HFF-Myc (cell line): ENCODE results near the gene PCDHGA2.
A peak's percentile ranks its signal among the peaks of the same experiment; 100 is the strongest.
"Not testable (repeated sequence)": the region's sequence is repeated elsewhere in the genome, so short reads cannot be mapped to it uniquely, and the experiment has no call there.

ENCODE experiments used
- DNase-seq: peaks from one replicate; pipeline ENCODE4 v3.0.0-alpha.2; 2011; ENCODE audit warnings: low read depth; ENCODE audit errors: extremely low read depth
- H3K4me3 ChIP-seq: replicated peaks from 2 replicates; pipeline ENCODE4 v1.5.1; 2011; ENCODE audit warnings: low read depth, mild to moderate bottlenecking, control low read depth, low read length
- TF ChIP-seq, protein P1 (sequence below): IDR thresholded peaks from 2 replicates; pipeline ENCODE4 v1.5.1; 2012; ENCODE audit warnings: mild to moderate bottlenecking, low read depth, low read length, control low read depth; ENCODE audit errors: missing control alignments

PCDHGA2 gene

DNA sequence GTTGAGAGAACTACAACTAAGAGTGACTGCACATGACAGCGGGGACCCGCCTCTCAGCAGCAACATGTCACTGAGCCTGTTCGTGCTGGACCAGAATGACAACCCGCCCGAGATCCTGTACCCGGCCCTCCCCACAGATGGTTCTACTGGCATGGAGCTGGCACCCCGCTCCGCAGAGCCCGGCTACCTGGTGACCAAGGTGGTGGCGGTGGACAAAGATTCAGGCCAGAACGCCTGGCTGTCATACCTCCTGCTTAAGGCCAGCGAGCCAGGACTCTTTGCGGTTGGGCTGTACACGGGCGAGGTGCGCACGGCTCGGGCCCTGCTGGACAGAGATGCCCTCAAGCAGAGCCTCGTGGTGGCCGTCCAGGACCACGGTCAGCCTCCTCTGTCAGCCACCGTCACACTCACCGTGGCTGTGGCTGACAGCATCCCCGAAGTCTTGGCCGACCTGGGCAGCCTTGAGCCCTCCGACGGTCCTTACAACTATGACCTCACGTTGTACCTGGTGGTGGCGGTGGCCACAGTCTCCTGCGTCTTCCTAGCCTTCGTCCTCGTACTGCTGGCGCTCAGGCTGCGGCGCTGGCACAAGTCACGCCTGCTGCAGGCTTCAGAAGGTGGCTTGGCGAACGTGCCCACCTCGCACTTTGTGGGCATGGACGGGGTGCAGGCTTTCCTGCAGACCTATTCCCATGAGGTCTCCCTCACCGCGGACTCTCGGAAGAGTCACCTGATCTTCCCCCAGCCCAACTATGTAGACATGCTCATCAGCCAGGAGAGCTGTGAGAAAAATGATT, 46.1 kb downstream of the PCDHGA2 start:
- TF ChIP-seq, protein P1, sequence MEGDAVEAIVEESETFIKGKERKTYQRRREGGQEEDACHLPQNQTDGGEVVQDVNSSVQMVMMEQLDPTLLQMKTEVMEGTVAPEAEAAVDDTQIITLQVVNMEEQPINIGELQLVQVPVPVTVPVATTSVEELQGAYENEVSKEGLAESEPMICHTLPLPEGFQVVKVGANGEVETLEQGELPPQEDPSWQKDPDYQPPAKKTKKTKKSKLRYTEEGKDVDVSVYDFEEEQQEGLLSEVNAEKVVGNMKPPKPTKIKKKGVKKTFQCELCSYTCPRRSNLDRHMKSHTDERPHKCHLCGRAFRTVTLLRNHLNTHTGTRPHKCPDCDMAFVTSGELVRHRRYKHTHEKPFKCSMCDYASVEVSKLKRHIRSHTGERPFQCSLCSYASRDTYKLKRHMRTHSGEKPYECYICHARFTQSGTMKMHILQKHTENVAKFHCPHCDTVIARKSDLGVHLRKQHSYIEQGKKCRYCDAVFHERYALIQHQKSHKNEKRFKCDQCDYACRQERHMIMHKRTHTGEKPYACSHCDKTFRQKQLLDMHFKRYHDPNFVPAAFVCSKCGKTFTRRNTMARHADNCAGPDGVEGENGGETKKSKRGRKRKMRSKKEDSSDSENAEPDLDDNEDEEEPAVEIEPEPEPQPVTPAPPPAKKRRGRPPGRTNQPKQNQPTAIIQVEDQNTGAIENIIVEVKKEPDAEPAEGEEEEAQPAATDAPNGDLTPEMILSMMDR = no peak
- no peak overlapping the region for H3K4me3 ChIP-seq
- DNase-seq = no peak

DNA sequence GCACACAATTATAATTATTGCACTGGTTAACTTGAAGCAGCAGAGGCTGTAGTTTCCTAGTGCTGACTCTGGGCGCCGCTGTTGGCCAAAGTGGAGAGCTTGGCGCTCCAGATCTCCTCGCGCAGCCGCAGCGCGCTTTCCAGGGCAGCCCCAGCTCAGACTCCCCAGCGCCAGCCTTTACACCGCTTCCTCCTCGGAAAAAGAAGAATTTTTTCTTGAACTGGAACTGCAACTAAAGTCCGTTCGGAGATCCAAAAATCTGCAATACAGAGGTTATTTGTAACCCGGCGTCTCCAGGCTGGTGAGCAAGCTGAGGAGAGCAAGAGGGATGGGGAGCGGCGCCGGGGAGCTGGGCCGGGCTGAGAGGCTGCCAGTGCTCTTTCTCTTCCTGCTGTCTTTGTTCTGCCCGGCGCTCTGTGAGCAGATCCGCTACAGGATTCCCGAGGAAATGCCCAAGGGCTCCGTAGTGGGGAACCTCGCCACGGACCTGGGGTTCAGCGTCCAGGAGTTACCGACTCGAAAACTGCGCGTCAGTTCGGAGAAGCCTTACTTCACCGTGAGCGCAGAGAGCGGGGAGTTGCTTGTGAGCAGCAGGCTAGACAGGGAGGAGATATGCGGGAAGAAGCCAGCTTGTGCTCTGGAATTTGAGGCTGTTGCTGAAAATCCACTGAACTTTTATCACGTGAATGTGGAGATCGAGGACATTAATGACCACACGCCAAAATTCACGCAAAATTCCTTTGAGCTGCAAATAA, 49.2 kb downstream of the PCDHGA2 start, which contains the start of gene PCDHGB4:
Gene PCDHGB4 (plus strand): TSS at position 142 of the 755 bp plus-strand sequence. CDS start 187 bp downstream, at position 329.
- TF ChIP-seq, protein P1 = peak; percentile 41
- DNase-seq = not testable (repeated sequence)
- peak within 1 kb of the TSS; percentile 25; the same call in 1 of the 2 replicates for H3K4me3 ChIP-seq

DNA sequence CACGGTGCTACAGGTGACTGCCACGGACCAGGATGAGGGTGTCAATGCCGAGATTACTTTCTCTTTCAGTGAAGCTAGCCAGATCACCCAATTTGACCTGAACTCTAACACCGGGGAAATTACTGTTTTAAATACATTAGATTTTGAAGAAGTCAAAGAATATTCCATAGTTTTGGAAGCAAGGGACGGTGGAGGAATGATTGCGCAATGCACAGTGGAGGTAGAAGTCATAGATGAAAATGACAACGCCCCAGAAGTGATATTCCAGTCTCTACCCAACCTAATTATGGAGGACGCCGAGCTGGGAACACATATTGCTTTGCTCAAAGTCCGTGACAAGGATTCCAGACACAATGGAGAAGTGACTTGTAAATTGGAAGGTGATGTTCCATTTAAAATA, 50.1 kb downstream of the PCDHGA2 start:
- DNase-seq = no peak
- TF ChIP-seq, protein P1 = no peak
- no peak overlapping the region for H3K4me3 ChIP-seq

DNA sequence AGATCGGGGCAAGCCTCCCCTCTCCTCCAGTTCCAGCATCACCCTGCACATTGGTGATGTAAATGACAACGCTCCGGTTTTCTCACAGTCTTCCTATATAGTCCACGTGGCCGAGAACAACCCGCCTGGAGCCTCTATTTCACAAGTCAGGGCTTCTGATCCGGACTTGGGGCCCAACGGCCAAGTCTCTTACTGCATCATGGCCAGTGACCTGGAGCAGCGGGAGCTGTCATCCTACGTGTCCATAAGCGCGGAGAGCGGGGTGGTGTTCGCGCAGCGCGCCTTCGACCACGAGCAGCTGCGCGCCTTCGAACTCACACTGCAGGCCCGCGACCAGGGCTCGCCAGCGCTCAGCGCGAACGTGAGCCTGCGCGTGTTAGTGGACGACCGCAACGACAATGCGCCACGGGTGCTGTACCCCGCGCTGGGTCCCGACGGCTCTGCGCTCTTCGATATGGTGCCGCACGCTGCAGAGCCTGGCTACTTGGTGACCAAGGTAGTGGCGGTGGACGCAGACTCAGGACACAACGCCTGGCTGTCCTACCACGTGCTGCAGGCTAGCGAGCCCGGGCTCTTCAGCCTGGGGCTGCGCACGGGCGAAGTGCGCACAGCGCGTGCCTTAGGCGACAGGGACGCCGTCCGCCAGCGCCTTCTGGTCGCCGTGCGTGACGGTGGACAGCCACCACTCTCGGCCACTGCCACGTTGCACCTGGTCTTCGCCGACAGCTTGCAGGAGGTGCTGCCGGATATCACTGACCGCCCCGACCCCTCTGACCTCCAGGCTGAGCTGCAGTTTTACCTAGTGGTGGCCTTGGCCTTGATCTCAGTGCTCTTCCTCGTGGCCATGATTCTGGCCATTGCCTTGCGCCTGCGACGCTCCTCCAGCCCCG, 50.8 kb downstream of the PCDHGA2 start:
- no peak for DNase-seq
- TF ChIP-seq, protein P1 = no peak
- H3K4me3 ChIP-seq = no peak overlapping the region

DNA sequence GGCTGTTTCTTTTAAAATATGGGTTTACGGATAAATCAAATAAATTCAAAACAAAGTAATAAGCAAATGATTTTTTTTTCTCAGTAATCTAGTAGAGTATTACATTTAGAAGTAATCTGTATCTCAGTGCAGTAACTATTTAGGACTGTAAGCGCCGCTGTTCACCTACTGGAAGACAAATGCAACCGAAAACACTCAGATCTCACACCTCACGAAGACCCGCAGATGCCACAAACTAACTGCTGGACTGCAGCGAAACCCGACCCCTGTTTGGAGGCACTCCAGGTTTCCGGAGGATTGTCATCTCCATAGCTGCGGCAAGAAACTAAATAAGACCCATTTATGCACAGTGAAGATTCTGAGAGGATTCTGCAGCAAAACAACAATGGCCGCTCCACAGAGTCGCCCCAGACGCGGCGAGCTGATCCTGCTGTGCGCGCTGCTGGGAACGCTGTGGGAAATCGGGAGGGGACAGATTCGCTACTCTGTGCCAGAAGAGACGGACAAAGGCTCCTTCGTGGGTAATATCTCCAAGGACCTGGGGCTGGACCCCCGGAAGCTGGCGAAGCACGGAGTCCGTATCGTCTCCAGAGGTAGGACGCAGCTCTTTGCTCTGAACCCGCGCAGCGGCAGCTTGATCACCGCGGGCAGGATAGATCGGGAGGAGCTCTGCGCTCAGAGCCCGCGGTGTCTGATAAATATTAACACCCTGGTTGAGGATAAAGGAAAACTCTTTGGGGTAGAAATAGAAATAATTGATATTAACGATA, 54.1 kb downstream of the PCDHGA2 start, which contains the start of gene PCDHGA8:
Gene PCDHGA8 (plus strand): TSS at position 205 of the 770 bp plus-strand sequence. CDS start 181 bp downstream, at position 386.
- TF ChIP-seq, protein P1 = peak; percentile 19
- DNase-seq = no peak
- H3K4me3 ChIP-seq = no peak within 1 kb of the TSS
